Endothelial cell of hepatic sinusoid (primary cell): Measurements from ENCODE around the gene BNIP3.
"Not testable (repeated sequence)": the region's sequence is repeated elsewhere in the genome, so short reads cannot be mapped to it uniquely, and the experiment has no call there.

Experiments
- in situ Hi-C: cut with HindIII; loops from 2 replicates; pipeline ENCODE4 v1.10.0; 2017; ENCODE audit warnings: low sequenced_read_pairs

BNIP3 gene

DNA sequence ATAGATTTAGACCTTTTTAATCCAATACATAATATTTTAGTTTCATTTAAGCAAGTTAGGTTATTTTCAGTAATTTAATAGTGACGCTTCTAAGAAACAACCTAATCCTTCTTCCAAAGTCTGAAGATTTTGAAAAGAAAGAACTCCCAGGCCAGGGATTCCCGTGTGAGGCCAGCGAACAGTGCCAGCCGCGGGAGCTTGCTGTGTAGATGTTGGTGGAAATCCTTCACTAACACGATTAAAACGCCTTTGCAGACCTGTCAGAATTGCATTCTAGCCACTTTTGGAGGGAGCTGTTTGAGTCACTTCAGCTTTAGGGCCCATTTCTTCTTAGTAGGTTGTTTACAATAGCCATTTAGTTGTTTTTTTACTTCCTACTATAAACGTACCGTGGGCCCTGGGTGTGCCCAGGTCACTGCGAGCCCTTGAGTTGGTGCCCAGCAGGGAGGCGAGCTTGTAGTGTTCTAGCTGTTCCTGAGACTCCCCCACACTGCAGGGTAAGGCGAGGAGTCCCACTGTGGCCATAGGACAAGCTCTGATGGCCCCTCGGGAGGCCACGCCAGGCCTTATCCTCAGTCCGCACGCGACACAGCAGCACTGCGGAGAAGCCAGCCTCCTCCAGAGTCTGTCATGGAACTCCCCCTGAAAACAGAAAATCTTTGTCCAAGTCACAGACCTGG lies 48.6 kb downstream of the BNIP3 start:
- in situ Hi-C loops, result no loop called here

DNA sequence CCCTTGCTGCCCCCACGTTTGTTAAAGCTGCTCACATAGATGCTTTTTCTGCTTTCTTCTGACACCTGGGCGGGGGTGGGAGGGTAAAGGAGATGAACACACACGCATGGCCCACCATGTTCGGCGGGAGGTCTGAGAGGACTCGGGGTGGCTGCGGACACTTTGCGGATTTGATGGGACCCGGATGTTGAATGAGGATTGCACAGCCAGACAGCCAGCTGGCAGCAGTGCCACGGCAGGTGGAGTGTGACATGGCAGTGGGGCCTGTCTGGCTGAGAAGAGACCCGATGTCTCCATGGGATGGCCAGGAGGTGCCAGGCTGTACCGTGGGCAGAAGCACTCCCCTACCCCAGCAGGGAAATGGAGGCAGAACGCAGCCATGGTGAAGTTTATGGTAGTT lies 49.7 kb downstream of the BNIP3 start:
- in situ Hi-C loops, result no loop called here

DNA sequence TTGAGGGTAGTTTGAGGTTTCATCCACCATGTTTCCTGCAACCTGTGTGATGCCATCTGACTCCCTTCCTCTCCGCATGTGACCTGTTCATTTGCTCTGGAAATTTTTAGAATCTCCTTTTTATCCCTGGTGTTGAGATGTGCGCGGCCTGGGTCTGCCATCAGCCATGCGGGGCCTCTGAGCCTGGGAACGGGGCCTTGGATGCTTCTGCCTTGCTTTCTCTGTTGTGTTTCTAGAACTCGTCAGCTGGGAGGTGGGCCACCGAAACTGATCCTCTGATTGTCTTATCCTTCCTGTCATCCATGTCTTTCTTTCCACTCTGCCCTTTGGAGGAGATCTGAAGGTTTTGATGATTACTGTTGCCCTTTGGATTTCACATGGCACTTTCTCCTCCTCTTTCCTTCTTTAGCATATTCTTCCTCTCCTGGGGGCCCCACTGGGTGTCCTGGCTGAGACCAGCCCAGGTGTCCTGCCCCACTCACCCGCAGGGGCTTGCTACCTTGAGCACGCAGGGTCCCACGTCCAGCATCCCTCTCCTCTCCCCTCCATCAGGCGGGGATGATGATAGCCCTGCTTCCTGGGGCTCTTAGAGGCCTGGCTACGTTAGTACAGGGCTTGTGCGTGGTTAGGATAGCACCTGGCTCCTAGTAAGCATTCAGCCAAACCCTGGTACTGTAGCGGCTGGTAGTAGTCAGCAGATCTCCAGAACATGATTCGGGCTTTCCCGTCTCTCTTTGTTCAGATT lies 51.0 kb downstream of the BNIP3 start:
- in situ Hi-C loops, result no loop called here

DNA sequence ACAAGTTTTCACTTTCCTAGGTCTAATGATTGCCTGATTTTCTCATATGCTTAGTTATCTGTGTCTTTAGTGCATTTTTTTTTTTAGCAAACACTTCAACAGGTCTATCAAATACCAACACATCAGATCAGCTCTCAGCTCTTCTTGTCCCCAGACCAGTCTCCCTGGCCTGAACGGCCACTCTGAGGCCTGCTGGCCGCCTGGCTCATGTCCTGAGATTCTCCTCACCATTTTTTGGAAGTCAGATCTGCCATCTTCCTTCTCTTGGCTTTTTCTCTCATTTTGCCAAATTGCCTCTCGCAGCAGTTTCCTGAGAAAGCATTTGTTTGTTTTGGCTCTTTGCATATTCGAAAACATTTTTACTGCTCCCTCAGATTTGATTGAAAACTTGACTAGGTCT lies 51.6 kb downstream of the BNIP3 start:
- in situ Hi-C loops, result no loop called here

DNA sequence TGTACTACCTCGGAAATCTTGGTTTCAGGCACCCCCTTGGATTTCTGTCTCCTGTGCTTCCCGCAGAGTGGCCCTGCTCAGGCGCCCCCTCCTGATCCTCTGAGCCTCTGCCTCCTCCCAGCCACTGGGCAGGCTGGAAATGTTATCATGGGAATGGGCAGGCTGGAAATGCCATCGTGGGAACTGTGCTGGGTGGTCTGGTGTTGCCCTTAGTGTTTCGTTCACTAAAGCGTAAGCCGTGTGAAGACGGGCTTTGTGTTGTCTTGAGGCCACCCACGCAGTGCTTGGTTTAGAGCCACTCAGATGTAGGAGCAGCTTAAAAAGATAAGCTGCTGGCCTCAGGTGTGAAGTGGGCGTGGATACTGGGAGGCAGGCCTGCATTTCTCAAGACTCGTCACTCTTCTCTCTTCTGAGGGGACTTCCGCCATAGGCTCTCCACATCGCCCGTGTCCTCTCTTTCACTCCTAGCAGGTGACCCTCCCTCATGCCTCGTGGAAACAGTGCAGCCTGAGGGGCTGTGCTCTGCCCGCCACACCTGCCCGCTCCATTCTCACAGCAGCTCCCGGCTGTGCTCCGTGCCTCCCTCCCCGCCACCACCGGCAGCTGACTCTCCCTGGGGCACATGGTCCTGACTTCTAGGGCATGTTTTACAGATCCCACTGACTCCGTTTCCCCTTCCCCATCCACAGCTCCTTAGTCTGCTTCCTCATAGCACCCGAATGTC lies 52.4 kb downstream of the BNIP3 start:
- in situ Hi-C loops, result no loop called here

DNA sequence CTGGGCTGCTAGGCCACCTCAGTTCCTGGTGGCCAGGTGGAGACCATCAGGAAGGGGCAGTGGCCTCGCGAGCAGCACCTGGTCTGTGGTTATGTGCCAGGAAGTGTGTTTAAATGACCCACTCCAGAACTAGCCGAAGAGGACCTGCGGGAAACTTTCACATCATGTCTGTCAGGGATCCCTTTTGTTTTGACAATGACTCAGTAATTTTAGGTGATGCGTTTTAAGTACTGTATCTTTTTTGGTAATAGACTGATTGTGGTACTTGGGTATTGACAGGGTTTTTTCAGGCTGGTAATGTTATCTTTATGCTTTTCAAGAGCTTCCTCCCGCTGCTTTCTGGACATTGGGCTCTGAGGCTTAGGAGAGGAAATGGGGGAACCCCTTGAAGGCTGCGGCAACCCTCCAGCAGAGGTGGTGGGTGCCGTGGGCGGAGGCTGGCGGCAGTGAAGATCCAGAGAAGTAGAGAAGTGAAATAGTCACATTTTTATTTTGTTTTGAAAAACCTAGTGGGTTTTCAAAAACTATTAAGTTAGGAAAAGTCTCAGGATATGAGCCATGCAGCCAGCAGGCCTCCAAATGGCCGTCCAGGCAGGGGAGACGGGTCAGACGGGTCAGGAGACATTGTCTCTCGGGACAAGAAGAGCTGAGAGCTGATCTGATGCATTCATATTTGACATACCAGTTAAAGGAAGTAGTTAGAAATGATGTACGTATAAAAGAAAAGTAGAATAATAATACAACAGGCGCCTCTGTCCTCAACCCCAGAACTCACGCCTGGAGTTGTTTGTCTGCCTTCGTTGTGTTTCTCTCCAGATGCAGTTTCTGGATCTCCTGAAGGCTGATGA lies 53.3 kb downstream of the BNIP3 start:
- in situ Hi-C loops, result no loop called here

DNA sequence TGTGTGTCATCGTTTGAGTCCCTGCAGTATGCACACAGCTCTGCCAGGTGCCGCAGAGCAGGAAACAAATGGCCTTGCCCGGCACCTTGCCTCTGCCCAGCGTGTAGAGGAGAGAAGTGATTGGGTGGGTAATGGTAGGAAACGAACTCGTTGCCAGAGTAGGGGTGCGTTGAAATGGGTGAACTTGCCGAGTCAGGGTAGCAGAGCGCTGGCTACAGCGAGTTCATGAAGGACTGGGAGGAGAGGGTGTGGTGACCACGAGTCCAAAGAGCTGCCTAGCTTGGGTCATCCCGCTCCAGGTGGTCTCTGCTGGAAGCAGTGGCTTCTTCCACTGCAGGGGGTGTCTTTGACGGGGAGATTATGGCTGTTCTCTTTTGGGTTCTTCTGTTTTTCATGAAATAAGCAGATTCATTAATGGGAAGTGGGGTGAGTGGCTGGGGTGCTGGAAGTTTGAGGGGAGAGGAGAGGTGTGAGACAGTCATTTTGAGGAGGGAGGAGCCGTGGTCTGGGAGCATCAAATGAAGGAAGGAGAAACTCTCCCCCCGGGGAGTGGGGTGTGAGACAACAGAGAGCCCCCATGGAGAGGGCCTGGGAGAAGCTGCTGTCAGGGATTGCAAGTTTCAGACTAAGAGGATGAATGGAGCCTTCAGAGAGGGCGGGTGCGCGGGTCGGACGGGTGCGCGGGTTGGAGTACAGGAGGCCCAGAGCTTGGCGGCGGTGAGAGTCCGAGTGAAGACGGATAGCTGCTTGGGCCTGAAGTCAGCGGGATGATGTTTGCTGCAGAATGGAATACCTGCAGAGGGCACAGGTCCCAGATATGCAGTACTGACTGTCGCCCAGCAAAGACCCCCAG lies 54.8 kb downstream of the BNIP3 start:
- in situ Hi-C loops, result no loop called here

DNA sequence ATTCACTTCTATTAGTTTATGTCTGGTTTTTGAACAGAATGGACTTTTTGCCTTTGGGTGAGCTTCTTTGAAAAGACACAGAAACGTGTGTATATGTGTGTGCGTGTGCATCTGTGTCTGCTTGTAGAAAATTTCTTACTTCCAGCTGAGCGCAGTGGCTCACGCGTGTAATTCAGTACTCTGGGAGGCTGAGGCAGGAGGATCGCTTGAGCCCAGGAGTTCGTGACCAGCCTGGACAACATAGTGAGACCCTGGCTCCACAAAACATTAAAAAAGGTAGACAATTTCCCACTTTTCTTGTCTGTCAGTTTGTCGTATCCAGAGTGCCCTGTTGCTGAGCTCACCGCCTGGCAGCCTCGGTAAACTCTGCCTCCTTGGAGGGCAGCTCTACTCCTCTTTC lies 55.5 kb downstream of the BNIP3 start:
- in situ Hi-C loops, result no loop called here

DNA sequence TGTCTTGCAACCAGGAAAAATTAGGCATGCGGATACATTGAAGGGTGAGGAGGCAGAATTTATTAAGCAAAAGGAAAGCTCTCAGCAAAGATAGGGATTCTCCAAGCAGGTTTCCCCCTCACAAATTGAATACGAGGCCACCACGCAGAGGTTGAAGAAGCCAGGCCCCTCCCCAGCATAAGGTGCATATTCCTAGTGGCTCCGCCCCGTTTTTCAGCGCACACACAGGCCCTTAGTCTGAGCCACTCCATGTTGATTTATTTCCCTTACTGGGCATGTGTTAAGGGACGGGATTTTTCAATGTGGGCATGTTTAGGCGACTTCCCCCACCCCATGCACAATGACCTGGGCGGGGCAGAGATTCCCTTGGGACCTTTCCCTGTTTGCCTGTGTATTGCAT lies 56.0 kb downstream of the BNIP3 start:
- in situ Hi-C loops, result no loop called here

DNA sequence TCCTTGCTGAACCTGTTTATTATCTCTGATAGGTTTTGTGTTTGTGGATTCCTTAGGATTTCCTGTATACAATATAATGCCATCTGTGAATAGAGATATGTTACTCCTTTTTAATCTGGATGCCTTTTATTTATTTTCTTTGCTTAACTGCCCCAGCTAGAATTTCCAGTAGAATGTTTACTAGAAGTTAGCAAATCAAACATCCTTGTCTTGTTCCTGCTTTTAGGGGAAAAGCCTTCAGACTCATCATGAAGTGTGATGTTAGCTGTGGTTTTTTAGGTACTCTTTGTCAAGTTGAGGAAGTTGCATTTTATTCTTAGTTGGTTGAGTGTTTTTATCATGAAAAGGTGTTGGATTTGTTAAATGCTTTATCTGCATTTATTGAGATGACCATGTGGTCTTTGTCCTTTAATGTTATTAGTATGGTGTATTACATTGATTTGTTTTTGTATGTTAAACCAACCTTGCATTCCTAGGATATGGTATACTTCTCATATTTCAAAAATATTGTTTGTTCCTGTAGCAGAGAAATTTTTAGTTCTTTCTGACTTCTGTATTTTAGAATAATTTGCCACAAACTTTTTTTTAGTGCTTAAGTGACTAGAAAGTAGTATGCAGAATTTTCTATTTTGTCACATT lies 56.6 kb downstream of the BNIP3 start:
- in situ Hi-C loops, result no loop called here

DNA sequence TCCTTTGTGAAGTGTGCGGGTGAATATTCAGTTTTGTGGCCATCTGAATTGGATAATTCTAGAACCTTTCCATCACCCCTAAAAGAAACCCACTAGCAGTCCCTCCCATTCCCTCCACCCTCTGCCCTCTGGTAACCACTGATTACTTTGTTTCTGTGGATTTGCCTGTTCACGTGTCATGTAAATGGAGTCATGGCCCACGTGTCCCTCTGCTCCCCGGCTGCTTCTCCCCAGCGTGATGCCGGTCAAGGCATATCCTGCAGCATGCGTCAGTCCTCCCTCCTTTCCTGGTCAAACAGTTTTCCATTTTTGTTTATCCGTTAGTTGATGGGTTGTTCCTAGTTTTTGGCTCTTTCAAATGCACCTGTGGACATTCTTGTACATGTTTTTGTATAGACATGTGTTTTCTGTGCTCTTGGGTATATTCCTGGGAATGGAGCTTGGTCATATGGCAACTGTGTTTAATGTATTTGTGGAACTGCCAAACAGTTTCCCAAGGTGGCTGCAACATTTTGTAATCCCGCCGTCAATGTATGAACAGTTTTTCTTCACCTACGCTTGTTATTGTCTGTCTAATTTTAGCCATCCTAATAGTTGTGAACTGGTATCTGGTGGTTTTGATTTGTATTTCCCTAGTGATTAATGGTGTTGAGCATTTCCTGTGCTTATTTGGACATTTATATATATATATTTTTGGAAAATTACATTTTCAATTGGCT lies 58.5 kb downstream of the BNIP3 start:
- in situ Hi-C loops, result no loop called here

DNA sequence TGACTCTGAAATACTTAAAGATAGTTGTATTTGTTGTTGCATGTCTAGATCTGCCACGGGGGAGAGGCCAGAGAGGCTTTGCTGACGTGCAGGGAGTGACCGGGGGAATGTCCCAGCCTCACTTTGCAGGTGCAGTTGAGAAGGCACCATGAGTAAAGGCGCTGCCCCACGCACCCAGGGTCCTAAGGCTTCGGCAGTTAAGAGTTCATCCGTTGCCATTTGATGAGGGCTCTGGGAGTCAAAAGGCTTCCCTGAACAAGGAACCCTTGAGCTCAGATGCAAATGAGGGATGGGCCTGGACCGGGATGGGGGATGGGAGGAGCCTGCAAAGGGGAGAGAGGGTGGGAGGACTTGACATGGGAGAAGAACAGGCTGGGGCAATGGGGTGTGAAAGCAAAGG lies 60.5 kb downstream of the BNIP3 start:
- in situ Hi-C loops, result no loop called here

DNA sequence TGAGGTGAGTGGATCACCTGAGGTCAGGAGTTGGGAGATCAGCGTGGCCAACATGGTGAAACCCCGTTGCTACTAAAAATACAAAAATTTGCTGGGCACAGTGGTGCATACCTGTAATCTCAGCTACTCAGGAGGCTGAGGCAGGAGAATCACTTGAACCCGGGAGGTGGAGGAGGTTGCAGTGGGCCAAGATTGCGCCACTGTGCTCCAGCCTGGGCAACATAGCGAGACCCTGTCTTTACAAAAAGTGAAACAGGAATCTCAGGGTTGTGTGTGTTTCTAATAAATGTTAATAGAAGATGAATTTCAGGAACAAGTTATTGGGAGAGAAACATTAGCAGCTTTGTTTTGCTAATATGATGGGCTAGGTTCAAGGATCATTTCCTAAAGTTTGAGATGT lies 61.0 kb downstream of the BNIP3 start:
- in situ Hi-C loops, result no loop called here

DNA sequence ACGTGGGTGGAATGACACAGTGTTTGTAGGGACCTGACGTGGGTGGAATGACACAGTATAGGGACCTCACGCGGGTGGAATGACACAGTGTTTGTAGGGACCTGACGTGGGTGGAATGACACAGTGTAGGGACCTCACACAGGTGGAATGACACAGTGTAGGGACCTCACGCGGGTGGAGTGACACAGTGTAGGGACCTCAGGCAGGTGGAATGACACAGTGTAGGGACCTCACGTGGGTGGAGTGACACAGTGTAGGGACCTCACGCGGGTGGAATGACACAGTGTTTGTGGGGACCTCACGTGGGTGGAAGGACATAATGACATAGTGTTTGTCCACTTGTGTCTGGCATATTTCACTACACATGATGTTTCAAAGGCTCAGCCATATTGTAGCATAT lies 61.6 kb downstream of the BNIP3 start:
- in situ Hi-C loops, result no loop called here

DNA sequence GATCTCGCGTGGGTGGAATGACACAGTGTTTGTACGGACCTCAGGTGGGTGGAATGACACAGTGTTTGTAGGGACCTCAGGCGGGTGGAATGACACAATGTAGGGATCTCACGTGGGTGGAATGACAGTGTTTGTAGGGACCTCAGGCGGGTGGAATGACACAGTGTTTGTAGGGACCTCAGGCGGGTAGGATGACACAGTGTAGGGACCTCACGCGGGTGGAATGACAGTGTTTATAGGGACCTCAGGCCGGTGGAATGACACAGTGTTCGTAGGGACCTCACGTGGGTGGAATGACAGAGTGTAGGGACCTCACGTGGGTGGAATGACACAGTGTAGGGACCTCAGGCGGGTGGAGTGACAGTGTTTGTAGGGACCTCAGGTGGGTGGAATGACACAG lies 62.3 kb downstream of the BNIP3 start:
- in situ Hi-C loops, result not testable (repeated sequence)
